ENCODE measurements around the gene CAPS2.

Gene CAPS2

GRCh38 chr12:75302781-75303180 is 27.3 kb downstream of the CAPS2 start:
- no peak for DNase-seq

- no peak for DNase-seq
Observed at GRCh38 chr12:75302225-75302624, 27.9 kb downstream of the CAPS2 start.

- no peak for DNase-seq
Observed at GRCh38 chr12:75294797-75295196, 35.3 kb downstream of the CAPS2 start.

- DNase-seq: no peak
Observed at GRCh38 chr12:75294336-75294735, 35.8 kb downstream of the CAPS2 start.

GRCh38 chr12:75291014-75291413 is 39.1 kb downstream of the CAPS2 start:
- no peak for DNase-seq

- no peak for DNase-seq
Observed at GRCh38 chr12:75289753-75290152, 40.4 kb downstream of the CAPS2 start.

- no peak for DNase-seq
Observed at GRCh38 chr12:75288860-75289259, 41.3 kb downstream of the CAPS2 start.

GRCh38 chr12:75275702-75276101 is 54.4 kb downstream of the CAPS2 start:
- DNase-seq: no peak

- no peak for DNase-seq
Observed at GRCh38 chr12:75271576-75271975, 58.5 kb downstream of the CAPS2 start.

- DNase-seq: no peak
Observed at GRCh38 chr12:75270157-75270556, 60.0 kb downstream of the CAPS2 start.

- DNase-seq: no peak
Observed at GRCh38 chr12:75269209-75269608, 60.9 kb downstream of the CAPS2 start.

GRCh38 chr12:75260316-75260715 is 69.8 kb downstream of the CAPS2 start:
- DNase-seq: no peak

- DNase-seq: no peak
Observed at GRCh38 chr12:75259143-75259542, 71.0 kb downstream of the CAPS2 start.

- DNase-seq: no peak
Observed at GRCh38 chr12:75257510-75257909, 72.6 kb downstream of the CAPS2 start.

GRCh38 chr12:75245108-75245507 is 85.0 kb downstream of the CAPS2 start:
- no peak for DNase-seq

- DNase-seq: no peak
Observed at GRCh38 chr12:75239987-75240386, 90.1 kb downstream of the CAPS2 start.

- no peak for DNase-seq
Observed at GRCh38 chr12:75236206-75236605, 93.9 kb downstream of the CAPS2 start.

GRCh38 chr12:75227132-75227531 is 103.0 kb downstream of the CAPS2 start:
- no peak for DNase-seq

All from NCI-H2029 (cell line).